IPS-11a (cell line): ENCODE data around the gene GRHL3.

Experiments
- H3K4me3 ChIP-seq: one replicate; pipeline ENCODE4 v1.5.1; 2013; ENCODE audit warnings: low read depth, low read length, control low read depth

The GRHL3 gene

DNA sequence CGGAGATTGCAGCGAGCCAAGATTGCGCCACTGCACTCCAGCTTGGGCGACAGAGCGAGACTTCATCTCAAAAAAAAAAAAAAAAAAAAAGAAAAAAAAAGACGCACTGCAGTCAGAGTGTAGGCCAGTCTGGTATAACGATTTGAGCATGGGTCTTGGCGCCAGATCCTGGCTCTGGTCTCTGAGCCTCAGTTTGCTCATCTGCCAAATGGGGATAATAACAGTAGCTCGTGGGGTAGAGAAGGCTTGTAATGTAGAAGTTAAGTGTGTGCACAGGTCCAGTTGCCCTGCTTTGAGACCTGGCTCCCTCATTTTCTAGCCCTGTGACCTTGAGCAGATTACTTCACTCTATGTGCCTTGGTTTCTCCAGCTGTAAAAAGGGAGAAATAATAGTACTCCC, 26.3 kb upstream of the GRHL3 start:
- H3K4me3 ChIP-seq: no peak overlapping the region

DNA sequence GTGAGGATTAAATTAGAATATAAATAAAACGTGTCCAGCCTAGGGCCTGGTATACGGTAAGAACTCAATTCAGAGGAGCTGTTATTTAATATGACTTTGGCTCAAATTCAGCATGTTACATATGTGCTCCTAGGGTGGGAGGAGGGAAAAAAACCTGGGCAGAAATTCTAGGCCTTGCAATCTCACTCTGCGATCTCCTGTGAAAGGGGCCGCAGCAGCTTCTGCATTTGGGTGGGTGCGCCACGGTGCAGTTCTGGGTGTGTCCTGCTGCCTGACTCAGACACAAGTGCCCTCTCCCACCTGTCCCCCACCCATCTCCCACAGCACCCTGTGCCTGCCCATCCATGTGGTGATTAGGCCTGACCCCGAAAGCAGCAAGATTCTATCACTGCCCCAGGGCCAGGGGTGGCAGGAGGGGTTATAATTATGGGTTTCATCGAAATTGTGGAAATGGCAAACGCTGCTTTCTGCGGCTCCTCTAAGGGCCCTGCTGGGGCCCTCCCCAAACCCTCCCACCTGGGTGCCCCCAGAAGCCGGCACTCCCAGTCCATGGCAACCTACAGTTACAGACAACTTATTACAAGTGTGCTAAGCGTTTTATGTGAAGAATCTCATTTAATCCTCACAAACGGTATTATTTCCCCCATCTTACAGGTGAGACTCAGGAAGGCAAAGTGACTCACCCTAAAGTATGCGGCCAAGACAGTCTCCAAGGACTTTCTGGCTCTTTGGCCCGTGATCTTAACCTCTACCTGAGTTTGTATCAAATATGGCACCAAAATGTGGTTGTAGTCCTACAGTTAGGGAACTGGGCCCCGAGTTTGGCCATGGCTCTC, 25.5 kb upstream of the GRHL3 start:
- no peak overlapping the region for H3K4me3 ChIP-seq

DNA sequence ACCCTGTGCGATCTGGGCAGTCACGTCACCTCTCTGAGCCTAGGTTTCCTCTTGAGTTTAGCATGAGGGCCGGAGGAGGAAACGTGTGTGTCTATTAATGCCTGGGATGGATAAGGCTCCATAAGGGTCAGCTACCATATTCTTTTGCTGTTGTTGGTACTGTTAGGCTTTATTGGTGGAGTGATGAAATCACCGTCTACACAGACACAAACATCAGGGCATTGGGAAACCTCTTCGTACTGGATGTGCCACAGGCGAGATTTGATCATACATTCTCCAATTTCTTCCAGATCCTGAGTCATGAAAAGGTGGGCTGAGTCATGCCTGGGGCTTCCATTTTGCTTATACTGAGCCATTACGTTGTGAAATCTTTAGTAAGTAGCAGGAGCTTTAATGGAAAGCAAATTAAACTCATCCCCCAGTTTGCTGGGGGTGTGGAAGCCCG, 24.9 kb upstream of the GRHL3 start:
- no peak overlapping the region for H3K4me3 ChIP-seq

DNA sequence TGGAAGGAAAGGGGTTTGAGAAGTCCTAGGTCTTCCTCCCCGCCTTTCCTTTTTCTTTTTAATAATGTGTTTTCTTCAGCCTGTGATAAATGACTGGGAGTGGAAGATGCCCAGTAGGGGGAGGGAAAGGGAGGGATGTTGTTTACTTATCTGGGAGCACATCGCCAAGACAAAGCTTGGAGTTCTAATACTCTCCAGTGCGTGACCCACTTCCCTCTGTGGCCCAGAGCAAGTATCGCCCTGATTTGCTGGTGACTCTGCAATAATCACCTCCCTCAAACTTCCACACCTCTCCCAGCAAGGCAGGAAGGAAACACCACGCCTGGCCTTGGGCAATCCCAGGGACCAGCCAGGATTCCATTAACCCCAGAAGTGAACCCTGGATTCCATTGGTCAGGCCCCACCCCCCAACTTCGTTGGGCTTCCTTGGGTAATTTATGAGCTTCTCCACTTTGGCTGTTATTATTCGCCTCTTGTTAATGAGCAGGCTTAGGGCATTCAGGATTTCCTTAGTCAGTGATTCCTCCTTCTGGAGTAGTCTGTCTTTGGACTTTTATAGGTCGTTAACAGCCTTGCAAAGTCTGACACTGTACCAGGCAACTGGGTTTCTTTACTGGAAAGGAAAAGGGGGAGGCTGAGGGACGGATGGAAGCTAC, 24.3 kb upstream of the GRHL3 start:
- H3K4me3 ChIP-seq: no peak overlapping the region

DNA sequence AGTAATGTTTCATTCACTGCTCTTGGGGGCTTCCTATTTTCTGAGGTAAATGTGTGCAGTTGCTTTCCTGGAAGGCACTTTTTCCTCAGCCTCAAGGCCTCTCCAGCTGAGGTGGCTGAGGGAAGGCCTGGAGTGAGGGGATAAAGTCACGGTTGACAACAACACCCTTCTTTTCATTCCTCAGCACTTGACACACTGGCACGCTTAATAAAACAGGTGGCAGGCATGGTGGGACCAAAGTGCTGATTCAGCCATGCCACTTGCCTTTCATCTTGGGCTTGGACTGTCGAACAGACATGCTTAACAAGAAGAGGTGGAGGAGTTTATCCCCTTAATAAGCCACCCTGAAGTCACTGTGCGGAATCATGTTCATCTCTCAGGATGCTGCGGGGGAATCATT, 23.6 kb upstream of the GRHL3 start:
- H3K4me3 ChIP-seq: no peak overlapping the region

DNA sequence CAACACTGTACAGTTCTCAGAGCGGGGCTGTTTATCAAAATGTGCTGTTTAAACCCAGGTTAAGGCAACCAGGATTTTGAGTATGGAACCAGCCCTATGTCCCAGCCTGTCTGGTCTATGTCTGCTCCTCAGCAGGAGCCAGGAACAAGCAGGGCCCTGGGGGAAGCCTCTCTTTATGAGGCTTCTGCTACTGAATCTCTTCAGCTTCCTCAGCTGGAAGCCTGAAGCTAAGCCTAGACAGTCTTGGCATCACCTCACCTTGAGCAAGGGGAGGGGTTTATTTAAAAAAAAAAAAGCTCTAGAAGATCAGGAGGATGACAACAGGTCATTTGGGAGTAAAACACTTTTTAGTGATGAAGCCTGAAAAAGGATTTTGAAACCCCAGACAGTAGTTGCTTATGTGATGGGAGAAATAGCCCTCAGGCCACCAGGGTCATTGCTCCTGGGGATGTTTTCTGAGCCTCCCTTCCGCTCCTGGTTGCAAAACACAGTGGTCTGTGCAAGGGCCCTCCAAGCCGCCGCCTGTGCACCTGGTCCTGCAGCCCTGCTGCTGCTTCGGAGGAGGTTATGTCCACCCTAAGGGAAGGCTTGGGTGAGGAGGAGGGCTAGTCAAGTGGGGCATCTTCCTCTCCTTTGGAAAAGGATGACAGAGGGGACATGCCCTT, 21.8 kb upstream of the GRHL3 start:
- no peak overlapping the region for H3K4me3 ChIP-seq

DNA sequence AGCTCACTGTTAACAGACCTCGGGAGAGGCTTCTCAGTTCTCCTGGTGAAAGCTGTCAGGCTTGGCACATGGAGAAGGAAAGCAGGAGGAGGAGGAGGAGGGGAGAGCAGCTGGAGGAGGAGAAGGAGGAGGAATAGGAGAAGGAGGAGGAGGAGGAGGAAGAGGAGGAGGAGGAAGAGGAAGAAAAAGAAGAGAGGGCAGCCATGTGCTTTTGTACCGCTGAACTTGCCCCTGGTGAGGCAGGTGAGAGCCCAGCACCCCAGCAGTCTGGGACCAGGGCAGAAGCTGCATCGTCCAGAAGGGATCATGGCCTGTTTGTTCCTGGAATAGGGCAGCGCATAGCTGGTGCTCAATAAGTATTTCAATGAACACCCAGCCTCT, 21.3 kb upstream of the GRHL3 start:
- no peak overlapping the region for H3K4me3 ChIP-seq

DNA sequence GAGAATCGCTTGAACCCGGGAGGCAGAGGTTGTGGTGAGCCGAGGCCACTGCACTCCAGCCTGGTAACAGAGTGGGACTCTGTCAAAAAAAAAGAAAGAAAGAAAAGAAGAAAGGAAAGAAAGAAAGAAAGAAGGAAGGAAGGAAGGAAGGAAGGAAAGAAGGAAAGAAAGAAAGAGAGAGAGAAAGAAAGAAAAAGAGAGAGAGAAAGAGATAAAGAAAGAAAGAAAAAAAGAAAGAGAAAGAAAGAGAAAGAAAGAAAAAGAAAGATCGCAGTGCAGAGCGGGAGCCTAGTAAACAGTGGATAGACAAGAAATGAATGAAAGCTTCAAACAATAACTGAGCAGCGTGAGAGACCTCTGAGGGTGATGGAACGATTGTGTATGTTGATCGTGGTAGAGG, 20.6 kb upstream of the GRHL3 start:
- no peak overlapping the region for H3K4me3 ChIP-seq

DNA sequence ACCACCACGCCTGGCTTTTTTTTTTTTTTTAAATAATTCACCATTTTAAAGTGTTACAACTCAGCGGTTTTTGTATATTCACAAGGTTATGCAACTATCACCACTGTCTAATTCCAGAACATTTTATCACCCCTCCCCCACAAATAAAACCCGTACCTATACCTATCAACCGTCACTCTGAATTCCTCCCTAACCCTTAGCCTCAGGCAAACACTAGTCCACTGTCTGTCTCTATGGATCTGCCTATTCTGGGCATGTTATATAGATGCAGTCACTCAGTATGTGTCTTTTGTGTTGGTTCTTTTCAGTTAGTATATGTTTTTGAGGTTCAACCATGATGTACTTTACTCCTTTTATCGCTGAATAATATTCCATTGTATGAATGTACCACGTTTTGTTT, 19.3 kb upstream of the GRHL3 start:
- no peak overlapping the region for H3K4me3 ChIP-seq

DNA sequence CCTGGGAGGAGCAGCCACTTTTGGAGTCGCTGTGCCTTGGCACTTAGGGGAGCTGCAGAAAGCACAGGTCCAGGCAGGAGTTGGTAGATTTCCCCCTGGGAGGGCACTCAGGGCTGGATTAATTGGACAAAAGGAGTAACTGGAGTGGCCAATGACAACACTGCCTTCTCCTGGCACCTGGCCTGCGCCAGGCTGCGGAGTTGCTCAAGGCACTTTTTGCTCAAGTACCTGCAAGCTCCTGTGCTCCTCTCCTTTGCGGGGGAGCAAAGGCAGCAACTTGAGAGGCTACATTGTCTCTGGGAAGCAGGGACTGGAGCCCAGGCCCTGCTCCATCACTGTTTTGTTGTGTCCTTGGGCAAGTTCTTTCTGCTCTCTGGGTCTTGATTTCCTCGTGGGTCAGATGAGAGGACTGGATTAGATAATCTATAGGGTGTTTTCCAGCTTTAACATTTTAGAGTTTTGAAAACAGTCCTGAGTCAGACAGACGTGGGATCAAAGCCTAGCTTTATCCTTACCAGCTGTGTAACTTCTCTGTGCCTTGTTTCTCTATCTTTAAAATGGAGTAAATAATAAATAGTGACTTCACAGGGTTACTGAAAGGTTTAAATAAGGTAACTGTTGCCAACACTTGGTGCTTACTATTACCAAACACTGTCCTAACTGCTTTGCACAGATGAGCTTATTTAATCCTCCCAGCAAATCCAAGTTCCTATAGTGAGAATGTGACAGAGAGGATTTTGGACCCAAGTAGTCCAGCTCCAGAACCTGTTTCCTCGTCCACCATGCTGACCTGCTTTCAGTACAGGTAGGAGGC, 18.0 kb upstream of the GRHL3 start:
- no peak overlapping the region for H3K4me3 ChIP-seq

DNA sequence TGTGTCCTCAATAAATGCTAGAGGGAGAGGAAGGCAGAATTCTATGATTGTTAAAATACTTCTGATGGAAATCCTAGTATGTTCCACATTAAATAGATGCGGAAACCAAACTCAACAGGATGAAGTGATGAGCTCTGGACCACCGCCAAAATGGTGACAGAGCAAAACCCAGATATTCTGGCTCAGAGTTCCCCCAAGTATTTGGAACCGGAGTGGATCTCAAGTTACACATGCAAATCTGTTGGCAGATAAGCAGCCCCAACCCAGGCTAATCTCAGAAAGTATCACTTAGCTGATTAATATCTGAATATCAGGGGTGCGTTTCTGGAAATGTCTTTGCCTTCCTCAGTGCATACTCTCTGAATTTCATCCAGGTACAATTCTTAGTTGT, 17.4 kb upstream of the GRHL3 start:
- no peak overlapping the region for H3K4me3 ChIP-seq

DNA sequence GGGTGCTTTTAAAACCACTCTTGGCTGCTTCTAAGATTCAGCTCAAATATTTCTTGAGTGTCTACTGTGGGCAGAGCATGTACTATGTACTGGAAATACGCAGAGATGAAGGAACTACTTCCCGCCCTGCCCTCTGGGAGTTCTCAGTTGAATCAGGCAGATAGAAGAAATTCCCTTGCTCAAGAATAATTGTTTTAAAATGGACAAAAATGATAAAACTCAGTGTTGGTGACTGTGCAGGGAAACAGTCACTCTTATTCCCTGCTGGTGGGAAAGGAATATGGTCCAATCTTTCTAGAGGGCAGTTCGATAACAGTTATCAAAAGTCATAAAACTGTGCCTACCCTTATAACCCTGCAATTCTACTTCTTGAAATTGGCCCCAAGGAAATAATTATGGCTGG, 16.9 kb upstream of the GRHL3 start:
- H3K4me3 ChIP-seq: no peak overlapping the region

DNA sequence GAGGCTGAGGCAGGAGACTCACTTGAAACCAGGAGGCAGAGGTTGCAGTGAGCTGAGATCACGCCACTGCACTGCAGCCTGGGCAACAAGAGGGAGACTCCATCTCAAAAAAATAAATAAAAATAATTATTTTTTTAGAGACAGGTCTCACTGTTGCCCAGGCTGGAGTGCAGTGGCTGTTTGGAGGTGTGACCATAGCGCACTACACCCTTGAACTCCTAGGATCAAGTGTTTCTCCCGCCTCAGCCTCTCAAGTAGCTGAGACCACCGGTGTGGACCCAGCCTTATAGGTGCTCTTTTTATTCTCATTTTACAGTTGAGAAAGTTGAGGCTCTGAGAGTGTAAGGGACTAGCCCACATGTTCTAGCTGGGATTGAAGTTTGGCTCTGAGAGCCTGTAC, 15.6 kb upstream of the GRHL3 start:
- H3K4me3 ChIP-seq: no peak overlapping the region

DNA sequence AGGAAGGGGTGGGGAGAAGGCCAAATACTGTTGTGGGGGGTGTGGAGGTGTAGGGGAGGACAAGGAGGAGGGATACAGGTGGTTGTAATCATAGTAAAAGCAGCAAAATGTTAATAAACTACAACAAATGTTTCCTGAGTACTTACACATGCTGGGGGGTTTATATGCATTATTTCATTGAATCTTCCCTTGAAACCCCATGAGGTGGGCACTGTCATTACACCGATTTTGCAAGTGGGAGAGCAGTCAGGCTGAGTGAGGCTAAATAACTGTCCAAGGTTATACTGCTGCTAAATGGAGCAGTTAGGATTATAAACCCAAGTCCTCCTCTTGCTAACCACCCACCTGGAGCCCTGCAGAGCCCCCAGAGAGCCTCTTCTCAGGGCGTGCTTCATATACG, 14.4 kb upstream of the GRHL3 start:
- no peak overlapping the region for H3K4me3 ChIP-seq

DNA sequence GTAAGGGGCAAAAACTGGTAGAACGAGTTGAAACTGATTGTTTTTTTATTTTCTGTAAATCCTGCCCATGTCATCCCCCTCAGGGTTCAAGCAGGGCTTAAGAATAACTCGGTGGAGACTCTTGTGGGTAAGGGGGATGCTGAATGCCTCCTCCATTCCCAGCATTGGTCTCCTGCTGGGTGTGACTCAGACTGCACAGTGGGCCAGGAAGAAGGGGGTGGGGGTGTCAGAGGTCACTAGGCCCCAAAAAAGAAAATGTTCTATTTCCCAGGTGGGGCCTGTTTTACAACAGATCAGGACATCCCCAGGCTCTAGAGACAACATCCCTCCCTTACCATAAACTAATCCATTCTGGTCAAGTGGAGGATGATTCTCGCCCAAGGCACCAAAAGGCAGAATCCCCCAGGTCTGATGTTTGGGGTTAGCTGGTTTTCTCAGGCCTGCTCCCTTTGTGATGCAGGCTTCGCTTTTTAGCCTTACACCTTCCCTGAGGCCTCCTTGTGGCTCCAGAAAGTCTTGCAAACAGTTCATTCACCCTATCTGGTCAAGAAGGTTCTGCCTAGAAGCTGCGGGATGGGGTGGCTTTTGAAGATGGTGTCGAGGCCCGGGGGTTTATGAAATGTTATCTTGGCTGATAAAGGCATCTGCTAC, 10.7 kb upstream of the GRHL3 start:
- H3K4me3 ChIP-seq: no peak overlapping the region

DNA sequence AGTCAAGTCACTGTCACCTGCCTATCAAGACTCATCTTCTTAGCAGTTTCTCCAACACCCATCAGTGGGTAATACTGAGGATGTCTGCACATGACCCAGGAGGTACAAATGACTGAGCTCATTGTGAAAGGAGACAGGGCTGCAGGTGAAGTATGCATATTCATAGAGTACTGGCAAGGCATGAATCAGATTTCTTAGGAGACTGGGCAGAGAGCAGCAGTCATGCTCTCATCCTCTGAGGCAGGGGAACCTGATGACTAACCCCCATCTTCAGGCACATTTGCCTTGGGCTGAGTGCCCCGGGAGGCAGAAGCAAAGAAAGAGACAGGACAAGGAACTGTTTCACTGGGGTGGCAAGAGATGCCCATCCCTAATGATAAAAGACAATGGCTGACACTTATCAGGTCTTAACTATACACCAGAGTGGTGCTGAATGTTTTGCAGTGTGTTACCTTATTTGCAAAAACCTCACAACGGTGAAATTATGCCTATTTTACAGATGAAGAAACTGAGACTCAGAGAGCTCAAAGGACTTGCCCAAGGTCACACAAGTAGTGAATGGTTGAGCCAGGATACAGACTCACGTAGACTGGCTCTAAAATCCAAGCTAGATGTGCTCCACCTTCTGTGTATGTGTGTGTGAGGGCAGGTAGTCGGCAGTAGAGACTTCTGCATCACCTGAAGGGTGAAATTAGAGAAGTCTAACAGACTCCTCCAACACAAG, 9.2 kb upstream of the GRHL3 start:
- no peak overlapping the region for H3K4me3 ChIP-seq

DNA sequence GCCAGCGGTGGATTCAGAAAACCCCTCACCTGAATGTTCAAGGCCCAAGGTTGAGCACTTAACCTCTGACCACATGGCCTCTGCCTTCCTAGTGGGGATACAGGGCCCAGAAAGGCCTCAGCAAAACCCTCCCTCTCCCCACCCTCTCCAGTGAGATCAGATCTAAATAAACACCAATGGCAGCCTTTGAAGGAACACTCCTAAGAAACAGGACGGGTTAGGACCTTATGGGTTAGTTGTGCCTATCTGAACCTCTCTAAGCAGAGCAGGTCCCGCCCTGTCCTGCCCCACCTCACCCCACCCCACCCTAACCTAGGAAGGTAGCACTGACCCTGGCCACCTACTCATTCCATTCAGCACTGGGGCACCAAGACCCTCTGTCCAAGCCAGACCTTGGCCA, 7.9 kb upstream of the GRHL3 start:
- no peak overlapping the region for H3K4me3 ChIP-seq

DNA sequence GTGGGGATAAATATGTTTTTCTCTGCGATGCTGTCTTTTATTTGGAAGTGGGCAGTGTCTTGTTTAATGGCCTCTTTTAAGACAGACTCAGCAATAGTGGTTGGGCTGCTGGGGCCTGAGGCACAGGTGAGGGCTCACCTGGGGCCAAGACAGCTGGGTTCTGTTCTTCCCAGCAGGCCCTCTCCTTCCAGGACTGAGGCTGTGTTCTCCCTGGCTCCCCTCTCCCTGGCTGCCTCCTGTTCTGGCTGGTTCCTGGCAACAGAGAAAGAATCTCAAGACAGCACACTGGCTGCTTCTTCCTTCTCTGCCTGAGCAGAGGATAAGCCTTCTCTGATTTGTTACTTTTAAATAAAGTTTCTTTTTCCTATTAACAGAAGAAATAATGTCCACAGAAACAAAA, 7.4 kb upstream of the GRHL3 start:
- no peak overlapping the region for H3K4me3 ChIP-seq

DNA sequence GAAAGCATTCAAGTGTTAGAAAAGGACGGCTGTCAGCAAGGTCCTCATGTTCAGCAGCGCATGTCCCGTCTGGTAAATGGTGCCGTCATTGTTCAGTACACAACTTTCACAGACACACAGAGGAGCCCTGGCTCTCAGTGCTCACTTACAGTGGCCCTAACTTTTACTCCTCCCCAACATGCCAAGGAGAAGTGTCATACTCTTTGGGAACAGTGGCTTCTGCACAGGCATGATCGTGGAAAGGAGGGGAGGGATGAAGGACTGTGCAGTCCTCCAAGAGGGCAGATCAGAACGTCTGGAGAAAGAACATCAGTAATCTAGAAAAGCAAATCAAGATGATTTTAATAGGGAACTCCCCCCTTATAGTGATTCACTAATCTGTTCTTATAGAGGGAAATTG, 3.8 kb upstream of the GRHL3 start:
- H3K4me3 ChIP-seq: no peak overlapping the region

DNA sequence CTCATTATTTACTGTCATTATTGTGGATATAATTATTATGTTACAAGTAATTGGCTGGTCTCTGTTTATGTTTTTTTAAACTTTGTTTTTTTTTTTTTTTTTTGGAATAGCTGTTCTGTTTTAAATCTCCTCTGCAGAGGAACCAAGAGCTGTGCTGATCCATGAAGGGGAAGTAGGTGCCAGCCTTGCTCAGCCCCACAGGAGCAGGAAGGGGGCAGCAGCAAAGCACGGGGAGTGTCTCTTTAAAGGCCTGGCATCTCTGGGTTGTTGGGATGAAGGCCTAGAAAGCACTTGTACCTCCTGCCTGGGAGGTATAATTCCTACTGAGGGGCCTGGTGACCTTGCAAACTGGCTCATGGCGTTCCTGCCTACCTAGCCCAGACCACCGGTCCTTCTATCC, 2.5 kb upstream of the GRHL3 start:
- no peak overlapping the region for H3K4me3 ChIP-seq
